GM10847 (cell line): ENCODE results near the gene SLC19A1.

ENCODE experiments used
- POLR2A ChIP-seq: IDR thresholded peaks from 2 replicates; pipeline ENCODE4 v1.6.1; 2011; ENCODE audit not compliant: insufficient read length; ENCODE audit errors: extremely low read depth

The SLC19A1 gene

DNA sequence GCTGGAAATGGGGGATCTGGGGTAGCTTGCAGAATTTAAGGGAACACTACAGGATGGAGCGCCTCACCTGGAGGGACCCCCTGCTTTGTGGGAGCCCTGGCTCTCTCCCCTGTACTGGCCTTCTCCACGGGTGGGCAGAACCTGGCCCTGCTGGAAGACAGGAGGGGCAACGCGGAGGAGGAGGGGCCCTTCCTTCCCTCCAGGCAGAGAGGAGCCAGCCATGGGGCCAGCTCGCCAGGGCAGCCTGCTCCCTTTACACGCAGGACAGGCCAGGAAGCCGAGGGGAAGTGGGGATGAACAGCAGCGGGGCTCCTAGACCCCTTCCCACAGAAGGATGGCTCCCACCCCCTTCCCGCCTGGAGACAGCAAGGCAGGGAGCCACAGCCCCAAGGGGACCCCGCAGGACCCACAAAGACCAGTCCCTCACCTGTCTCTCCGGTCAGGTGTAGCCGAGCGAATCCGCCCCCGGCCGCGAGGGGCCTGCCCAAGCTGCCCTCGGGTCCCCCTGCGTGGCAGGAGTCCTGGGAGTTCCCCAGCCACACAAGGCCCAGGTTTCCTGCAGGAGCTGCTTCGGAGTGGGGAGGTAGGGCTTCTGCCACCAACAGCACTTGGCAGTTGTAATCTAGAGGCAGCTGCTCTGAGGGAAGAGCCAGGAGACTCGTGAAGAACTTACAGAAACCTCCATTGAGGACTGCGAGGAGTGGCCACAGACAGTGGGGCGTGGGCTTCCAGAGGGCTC is 1.6 kb upstream of the SLC19A1 start:
- TF ChIP-seq POLR2A = no peak

DNA sequence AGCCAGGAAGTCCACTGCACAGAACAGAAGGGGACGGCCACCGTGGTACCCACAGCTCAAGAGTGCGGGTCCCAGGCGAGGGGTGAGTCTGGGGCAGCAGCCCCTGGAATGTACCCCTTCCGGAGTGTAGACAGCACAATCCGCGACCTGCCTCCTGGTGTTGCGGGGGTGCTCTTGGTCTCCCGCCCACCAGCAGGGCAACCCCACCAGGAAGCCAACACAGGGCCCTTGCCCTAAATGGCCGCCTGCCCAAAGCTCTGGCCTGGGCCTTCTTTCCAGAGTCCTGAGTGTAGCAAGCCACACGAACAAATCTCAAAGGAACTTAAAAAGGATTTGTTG is 1.1 kb upstream of the SLC19A1 start:
- no peak for TF ChIP-seq POLR2A

DNA sequence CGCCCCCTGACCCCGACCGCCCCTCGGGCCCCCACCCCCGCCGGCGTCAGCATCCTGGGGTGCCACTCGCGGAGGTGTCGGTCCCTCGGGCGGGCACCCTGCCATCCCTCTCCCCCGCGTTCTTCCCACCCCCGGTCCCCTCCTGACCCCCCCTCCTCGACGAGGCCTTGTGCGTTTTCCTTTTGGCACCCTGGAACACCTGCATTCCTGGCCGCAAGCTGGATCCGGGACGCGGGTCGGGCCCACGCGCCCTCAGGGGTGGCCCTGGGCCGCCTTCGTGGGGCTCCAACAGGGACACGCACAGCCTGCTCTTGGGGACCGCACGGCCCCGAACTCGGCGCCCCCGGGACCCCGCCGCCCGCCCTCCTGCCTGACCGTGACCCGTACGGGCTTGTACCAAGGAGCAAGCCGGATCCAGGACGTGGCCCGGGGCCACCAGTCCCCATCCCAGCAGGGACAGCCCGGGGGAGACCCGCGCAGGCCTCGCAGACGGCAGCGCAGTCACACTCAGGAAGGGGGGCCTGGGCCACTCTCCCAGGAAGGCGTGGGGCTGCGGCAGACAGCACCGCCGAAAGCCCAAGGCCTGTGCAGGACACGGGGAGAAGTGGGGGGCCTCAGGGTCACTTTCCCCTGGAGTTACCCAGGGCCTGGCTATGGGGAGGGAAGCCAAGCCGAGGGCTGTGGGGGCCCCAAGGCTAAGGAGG is 579 bp upstream of the SLC19A1 start:
- no peak for TF ChIP-seq POLR2A

DNA sequence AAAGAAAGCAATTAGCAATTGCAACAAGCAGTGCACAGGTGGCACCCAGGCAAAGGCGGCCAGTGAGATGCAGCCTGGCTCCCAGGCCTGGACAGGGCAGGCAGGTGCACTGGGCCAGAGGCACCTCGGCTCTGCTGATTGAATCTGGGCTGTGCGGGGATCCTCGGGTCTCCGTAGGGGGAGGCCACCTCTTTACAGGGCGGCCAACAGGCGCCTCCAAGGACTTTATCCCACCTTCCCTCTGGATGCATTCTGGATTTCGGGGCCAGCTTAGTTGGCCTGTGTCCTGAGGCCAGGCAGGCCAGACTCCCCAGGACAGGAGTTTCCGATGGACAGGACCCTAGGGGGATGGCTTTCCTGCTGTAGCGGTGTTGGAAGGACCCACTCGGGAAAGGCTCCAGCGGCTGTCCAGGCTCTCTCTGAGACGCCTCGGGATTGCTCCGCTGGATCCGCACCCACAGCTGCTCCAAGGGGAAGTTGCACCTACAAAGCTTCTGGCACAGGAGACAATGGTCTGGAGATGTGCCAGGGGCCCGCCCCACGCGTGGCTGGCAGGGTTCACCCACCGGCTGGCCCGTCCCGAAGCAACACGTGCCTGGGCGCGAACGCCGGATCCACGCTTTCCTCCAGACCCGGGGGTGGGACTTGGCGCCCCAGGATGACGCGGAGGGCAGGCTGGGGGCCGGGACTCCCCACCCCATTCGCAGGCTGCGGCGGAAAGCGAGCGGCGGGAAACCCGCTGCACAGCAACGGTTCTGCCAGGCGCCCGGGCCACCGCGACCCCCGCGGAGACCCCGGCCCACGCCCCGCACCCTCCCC is 810 bp downstream of the SLC19A1 start:
- peak; percentile 29 for TF ChIP-seq POLR2A

DNA sequence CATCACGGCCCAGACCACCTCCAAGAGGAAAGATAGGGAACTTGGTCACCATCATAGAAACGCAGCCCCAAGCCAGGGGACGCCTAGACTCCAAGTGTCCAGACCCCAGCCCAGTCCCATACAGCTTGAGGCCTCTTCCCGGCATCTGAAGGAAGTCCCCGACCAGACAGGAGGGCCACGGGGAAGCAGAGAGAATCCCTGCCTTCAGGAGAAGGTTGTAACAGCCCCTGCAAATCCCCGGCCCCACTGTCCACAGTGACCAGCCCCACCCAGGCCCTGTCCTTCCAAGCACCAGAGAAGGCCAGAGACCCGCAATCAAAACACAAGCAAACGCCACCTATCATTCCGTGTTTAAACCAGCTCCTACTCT is 1.7 kb downstream of the SLC19A1 start:
- no peak for TF ChIP-seq POLR2A

DNA sequence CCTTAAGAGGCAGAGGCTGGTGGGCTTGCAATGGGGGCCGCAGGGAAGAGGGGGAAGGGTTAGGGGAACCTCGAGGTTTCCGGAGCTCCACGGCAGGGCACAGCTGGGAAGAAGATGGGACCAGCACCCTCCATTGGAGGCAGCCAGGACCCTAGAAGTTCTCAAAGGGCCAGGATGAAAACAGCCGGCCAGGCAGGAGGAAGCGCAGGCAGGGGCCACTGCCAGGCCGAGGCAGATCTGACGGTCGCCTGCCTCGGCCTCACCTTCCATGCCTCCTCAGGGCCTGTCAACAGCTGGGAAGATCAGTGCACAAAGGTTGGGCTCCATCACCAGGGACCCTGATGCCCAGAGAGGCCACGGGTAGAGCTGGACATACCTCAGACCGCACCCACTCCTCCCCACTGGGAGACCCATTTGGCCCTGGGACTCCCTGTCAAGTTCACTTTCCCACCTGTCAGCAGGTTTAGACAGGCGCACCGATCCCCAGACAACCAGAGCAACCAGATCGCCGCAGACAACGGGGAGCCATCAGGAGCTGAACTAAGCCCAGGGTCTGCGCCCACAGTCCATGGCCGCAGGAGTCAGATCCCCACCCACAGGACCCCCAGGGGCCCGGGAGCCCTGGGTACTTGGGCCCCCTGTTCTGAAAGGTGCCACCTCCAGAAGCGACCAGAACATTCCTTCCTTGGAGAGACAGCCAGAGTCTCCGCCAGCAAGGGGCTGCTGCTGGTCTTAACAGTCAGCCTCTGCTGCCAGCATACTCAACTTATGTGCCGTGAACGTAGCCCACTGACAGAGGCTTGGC is 2.2 kb downstream of the SLC19A1 start:
- TF ChIP-seq POLR2A = no peak

DNA sequence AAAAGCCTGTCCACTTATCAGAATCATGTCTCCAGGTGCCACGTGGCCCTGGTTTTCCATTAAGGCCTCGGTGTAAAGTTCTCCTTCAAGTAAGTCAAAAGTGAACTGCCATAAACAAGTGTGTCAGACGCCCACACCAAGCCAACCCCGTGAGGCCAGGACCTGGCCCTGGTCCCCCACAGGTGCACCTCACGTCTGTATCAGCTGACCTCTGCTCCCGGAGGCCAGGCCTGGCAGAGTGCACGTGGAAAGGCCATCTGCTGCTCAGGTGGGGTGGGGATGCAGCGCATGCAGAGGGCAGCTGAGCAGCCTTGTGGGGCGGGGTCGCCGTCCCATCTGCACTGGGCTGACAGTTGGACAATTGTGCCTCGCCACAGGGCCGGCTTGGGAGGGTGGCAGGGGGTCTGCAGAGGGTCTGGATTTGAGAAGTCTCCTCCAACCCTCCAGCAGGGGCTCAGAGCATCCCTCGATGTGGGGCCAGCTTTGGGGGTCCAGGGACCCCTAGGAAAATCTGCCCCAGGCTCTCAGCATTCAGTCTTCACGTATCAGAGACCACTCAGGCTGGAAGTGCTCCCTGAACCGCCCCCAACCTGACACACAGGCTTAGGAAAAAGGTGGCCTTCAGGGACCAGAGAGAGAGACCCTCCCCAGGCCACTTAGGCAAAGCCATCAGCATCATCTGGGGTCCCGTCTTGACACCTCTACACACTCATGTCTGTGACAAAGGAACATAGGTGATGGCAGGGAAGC is 3.0 kb downstream of the SLC19A1 start:
- TF ChIP-seq POLR2A = no peak

DNA sequence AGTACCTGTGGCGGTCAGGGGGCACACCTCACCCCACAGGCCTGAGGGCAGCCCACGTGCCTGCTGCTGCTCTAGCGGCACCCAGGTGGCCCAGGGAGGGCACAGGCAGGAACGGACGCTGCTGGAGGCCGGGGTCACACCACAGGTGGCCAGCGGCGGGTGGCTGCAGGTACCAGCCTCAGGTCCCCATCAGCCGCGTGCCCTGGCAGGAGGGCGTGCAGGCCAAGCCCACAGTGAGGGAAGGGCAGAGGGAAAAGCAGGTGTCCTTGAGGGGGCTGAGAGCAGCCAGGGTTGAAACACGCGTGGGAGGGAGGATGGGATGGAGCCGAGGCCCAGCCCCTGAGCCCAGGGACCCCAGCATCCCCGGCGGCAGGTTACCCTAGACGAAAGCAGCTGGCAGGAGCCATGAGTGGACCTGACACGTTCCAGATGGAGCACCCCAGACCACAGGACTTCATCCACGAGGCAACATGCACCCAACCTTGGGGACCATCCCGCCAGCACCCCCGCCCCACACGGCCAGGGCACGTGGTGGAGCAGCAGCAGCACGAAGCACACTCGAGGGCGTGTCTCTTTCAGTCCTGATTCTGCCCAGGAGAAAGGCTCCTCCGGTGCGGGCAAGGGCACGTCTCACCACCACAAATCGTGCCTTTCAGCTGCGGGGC is 3.7 kb downstream of the SLC19A1 start:
- TF ChIP-seq POLR2A = no peak

DNA sequence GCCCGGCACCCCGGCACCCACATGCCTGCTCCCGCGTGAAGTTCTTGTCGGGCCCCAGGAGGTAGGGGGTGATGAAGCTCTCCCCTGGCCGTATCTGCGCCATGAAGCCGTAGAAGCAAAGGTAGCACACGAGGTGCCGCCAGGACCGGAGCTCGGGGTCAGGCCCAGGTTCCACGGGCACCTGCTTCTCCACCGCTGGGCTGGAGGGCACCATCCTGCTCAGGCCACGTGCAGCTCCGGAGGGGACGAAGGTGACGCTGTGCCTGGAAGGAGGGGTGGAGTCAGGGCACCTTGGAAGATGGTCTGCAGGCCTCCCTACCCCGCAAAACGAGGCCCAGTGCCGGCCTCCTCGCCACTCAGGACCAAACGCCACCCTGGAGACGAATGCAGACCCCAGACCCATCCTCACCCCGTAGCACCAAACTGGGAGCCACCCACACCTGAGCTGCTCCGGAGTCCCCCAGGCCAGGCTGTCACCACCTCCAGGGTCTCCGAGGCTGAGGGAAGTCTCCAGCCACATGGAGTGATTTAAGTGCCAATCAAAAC is 4.4 kb downstream of the SLC19A1 start:
- no peak for TF ChIP-seq POLR2A

DNA sequence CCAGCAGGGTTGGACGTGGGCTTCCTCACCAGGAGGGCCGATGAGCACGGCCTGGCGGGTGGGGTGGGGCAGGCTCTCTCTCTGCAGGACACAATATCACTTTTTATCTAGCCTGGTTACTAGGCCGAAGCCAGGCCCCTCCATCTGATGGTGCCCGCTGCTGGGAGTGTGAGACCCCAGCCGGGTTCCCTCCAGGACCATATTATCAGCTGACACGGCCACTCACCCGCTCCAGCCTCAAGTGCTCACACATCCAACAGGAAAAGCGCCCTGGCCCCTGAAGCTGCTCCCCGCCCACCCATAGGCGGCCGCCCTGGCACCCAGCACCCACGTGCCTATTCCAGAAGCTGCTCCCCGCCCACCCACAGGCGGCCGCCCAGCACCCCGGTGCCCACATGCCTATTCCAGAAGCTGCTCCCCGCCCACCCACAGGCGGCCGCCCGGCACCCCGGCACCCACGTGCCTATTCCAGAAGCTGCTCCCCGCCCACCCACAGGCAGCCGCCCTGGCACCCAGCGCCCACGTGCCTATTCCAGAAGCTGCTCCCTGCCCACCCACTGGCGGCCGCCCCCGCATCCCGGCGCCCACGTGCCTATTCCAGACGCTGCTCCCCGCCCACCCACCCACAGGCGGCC is 5.0 kb downstream of the SLC19A1 start:
- no peak for TF ChIP-seq POLR2A

DNA sequence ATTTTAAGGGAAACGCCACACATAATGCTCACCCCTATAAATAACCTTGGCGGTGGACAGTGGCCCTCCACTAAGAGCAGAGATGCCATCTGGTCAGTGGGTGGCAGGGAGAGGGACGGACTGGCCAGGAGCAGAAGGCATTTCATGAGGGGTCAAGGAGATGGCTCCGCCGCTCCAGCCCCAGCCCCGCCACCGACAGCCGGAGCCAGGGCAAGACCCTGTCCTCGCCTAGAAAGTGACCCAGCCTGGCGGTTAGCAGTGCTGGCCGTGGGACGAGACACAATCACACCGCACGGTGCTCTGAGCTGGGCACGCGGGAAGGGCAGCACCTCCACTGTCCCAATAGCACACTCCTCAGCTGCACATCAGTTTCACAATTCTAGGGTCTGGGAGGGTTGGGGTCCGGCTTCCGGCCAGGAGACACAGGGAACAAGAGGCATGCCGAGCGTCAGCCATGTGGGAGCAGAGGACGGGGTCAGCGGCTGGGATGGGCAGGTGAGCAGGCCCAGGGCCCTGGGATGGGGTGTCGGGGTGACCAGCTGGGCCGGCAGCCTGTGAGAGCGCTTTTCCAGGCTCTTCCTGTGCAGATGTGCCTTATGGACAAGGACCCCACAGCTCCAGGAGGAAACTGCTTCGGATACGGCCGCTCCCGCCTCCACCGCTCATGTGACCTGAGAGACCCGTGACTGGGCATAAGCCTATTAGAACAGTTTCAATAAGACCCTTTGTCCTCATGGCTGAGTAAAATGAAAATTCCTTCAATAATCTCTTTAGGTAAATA is 5.7 kb downstream of the SLC19A1 start:
- no peak for TF ChIP-seq POLR2A

DNA sequence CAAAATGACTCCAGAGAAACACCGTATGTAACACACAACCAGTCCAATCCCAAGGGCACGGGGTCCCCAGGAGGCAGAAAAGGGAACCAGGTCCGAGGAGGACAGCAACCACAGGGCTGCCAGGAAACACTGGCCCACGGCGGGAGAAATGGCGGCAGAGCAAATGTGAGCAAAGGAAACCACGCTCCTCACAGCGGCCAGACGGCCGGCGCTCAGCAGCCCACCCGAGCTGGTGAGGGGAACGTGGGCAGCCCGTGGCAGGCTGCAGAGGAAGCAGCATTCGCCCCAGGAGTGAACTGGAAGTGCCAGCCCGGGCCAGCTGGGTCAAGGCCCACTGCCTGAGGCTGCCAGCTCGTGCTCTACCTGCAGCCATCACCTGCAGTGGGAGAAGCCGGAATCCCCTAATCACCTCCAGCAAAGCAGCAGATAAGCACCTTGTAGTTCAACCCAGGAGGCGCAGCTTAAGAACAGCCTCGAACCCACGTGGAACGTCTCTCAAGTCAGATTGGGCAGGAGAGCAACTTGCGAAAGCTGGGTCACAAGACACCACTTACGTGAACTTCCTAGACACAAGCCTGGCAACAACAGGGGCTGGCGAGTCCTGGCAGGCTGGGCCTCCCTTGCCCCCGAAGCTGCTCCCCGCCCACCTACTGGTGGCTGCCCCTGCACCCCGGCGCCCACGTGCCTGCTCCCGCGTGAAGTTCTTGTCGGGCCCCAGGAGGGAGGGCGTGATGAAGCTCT is 6.7 kb downstream of the SLC19A1 start:
- no peak for TF ChIP-seq POLR2A

DNA sequence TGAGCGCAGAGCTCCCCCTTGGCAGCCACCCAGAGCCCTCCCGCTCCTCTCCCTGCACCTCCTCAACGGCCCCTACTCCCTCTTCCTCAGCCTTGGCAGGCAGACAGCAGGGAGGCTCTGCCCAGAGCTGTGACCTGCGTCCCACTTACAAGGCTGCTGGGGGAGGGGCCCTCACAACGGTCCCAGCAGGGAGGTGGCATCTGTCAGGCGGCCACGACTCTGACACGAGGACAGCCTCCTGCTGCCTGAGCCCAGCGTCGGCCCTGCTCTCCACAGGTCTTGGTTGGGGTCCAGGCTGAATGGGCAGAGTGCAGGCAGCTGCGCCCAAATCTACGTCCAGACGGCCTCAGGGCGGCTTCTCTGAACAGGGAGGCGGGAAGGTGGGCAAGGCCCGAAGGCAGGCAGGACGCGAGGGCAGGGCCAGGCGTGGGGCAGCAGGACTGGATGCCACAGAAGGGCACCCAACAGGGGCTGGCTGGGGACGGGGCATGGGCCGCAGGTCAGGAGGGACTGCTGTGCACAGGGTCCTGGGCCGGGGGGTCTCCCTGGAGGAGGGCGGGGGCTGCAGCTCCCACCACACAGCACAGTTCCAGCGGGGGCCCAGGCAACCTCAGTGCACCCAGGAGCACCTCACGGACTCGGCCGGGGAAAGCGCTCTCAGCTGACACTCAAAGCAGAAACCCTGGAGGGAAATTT is 7.5 kb downstream of the SLC19A1 start:
- TF ChIP-seq POLR2A = no peak
